Spleen (tissue), 7 donors: Measurements from ENCODE around the gene CROCC2.

Source experiments
- CTCF ChIP-seq, 11 experiments: fragments of 200-600 bp in 7 of 11; fragments of 450-650 bp in 4 of 11; sonication (generic) in 4 of 11; IDR thresholded peaks in 8 of 11; conservative IDR thresholded peaks in 3 of 11; 1 replicate in 7 of 11; 2 replicates in 4 of 11; pipeline versions ENCODE4 v1.4.0 to v1.8.0; 2016 to 2021; ENCODE audit warnings: antibody characterized with exemption in 11 of 11, inconsistent platforms in 4 of 11, mild to moderate bottlenecking in 1 of 11
- POLR2A ChIP-seq, 3 donors: fragments of 450-650 bp; IDR thresholded peaks; one replicate each; pipeline ENCODE4 v1.5.1; 2017; ENCODE audit warnings: antibody characterized with exemption in 3 of 3, mild to moderate bottlenecking in 1 of 3
- POLR2AphosphoS5 ChIP-seq, 3 donors: sonication (generic); formaldehyde crosslinking; IDR thresholded peaks; one replicate each; pipeline ENCODE4 v1.5.1; 2017; ENCODE audit warnings: antibody characterized with exemption in 3 of 3
- donor health status: DM: no; HTN: no; CAD: no; lungs with moderate emphysema.
- donor health status: DM: no; HTN: no; CAD: no.
- donor health status: DM: no; HTN: no; CAD: no.

GRCh38 chr2:240993446-240994170, 87.5 kb downstream of the CROCC2 start:
- TF ChIP-seq CTCF (IDR thresholded peaks at IDR 0.05 in 8 of 11, conservative IDR thresholded peaks at IDR 0.05 in 3 of 11) = no peak
- TF ChIP-seq POLR2A (IDR thresholded peaks at IDR 0.05) = no peak
- no peak for TF ChIP-seq POLR2AphosphoS5 (IDR thresholded peaks at IDR 0.05)
